Endodermal cell (in vitro differentiated cells): Measurements from ENCODE around the gene CEMIP2. TPM values are rescaled to one million over a fixed set of nuclear protein-coding genes. Genes with fewer than 3 reads are reported as not detected.
A peak's percentile ranks its signal among the peaks of the same experiment; 100 is the strongest.

Experiments
- DNase-seq: peaks from one replicate; pipeline ENCODE4 v3.0.0-alpha.2; 2017
- H3K27ac ChIP-seq: 2 replicates; pipeline ENCODE4 v1.5.1; 2013; ENCODE audit warnings: mild to moderate bottlenecking, low read depth, low read length, moderate library complexity
- H3K27me3 ChIP-seq: 2 replicates; pipeline ENCODE4 v1.6.1; 2013; ENCODE audit warnings: mild to moderate bottlenecking, low read length, moderate library complexity; ENCODE audit not compliant: insufficient read depth, control insufficient read depth, poor library complexity, severe bottlenecking
- H3K36me3 ChIP-seq: 2 replicates; pipeline ENCODE4 v1.7.0; 2013; ENCODE audit warnings: mild to moderate bottlenecking, low read length, moderate library complexity; ENCODE audit not compliant: control insufficient read depth, insufficient read depth
- H3K4me1 ChIP-seq: one replicate; pipeline ENCODE4 v1.7.0; 2013; ENCODE audit warnings: low read length; ENCODE audit not compliant: control insufficient read depth, insufficient read depth
- H3K4me3 ChIP-seq: 2 replicates; pipeline ENCODE4 v1.5.1; 2013; ENCODE audit warnings: mild to moderate bottlenecking, low read length, moderate library complexity
- H3K9ac ChIP-seq: 2 replicates; pipeline ENCODE4 v1.6.1; 2013; ENCODE audit warnings: mild to moderate bottlenecking, low read length, moderate library complexity; ENCODE audit not compliant: poor library complexity, severe bottlenecking; ENCODE audit errors: extremely low read depth
- H3K9me3 ChIP-seq: 2 replicates; pipeline ENCODE4 v1.6.1; 2013; ENCODE audit warnings: mild to moderate bottlenecking, low read length, moderate library complexity; ENCODE audit not compliant: control insufficient read depth
- H3K27ac Mint-ChIP-seq: 2 replicates; pipeline ENCODE4 v1.8.0; 2020; ENCODE audit warnings: mixed read lengths
- H3K27me3 Mint-ChIP-seq: 2 replicates; pipeline ENCODE4 v1.8.0; 2021; ENCODE audit warnings: mild to moderate bottlenecking, mixed read lengths; ENCODE audit not compliant: insufficient read depth
- H3K36me3 Mint-ChIP-seq: 2 replicates; pipeline ENCODE4 v1.8.0; 2020; ENCODE audit warnings: low read depth, mixed read lengths
- H3K4me1 Mint-ChIP-seq: 2 replicates; pipeline ENCODE4 v1.8.0; 2020; ENCODE audit warnings: mixed read lengths
- H3K4me3 Mint-ChIP-seq: 2 replicates; pipeline ENCODE4 v1.8.0; 2020; ENCODE audit warnings: mild to moderate bottlenecking, moderate library complexity, mixed read lengths
- H3K9me3 Mint-ChIP-seq: 2 replicates; pipeline ENCODE4 v1.8.0; 2020; ENCODE audit warnings: mild to moderate bottlenecking, mixed read lengths
- CTCF ChIP-seq: fragments of 200-600 bp; sonication (generic); conservative IDR thresholded peaks from 2 replicates; pipeline ENCODE4 v1.5.0; 2021; ENCODE audit warnings: antibody characterized with exemption, mild to moderate bottlenecking
- WGBS, 2 experiments: methylation state at CpG; one replicate each; pipeline versions ENCODE4 v1.1.5 to v1.1.7; 2013; ENCODE audit warnings: missing lambda C conversion rate in 2 of 2, mixed read lengths in 1 of 2; ENCODE audit not compliant: insufficient coverage in 1 of 2, insufficient read length in 1 of 2; 5-methylcytosine and 5-hydroxymethylcytosine counted together
- total RNA-seq, 2 donors: library from RNA; stranded (reverse); fragmentation: NEBNext Ultra II Directional in 1 of 2; extraction: Animal tissue kit (Norgen Biotek cat#: 25700) in 1 of 2; gene quantifications; 2 replicates in 1 of 2; 3 replicates in 1 of 2; pipeline ENCODE4 v1.2.1, GENCODE V29; 2021

CEMIP2 gene
- total RNA-seq, 2 donors from 2014 or later, result 57.9 to 70.1 TPM

- Histone ChIP-seq H3K4me1 (no peaks in the 10 kb centered on the region), H3K9ac (no peak overlapping the region), H3K27ac (no peak overlapping the region), H3K27me3 (no peaks in the 10 kb centered on the region), H3K9me3 (no peaks in the 10 kb centered on the region), H3K4me3 (no peak overlapping the region), H3K36me3 (no peaks in the 10 kb centered on the region)
- H3K4me1 Mint-ChIP-seq, result peaks cover 5% of the 10 kb centered on the region
- no peak overlapping the region for H3K4me3 Mint-ChIP-seq
- H3K27me3 Mint-ChIP-seq, result no peaks in the 10 kb centered on the region
- 84 to 87% methylated on average over 3 to 4 of the region's 4 CpGs for WGBS, 2 experiments
- no peaks in the 10 kb centered on the region for H3K9me3 Mint-ChIP-seq
- no peaks in the 10 kb centered on the region for H3K36me3 Mint-ChIP-seq
- no peak for DNase-seq
- H3K27ac Mint-ChIP-seq, result no peak overlapping the region
- TF ChIP-seq CTCF, result peak; percentile 22
Observed at GRCh38 chr9:71634752-71635151, 133.6 kb downstream of the CEMIP2 start.

Other genes starting within 250 kb of the CEMIP2 start
- gene ABHD17B, start 142.7 kb upstream of the CEMIP2 start, total RNA-seq, result 10 to 100 TPM; 32.3 to 44.9 TPM
- gene C9orf85, start 143.1 kb upstream of the CEMIP2 start, total RNA-seq, result 1 to 10 TPM; 7.5 to 9.3 TPM